ENCODE measurements around the gene LTB4R.

DNA sequence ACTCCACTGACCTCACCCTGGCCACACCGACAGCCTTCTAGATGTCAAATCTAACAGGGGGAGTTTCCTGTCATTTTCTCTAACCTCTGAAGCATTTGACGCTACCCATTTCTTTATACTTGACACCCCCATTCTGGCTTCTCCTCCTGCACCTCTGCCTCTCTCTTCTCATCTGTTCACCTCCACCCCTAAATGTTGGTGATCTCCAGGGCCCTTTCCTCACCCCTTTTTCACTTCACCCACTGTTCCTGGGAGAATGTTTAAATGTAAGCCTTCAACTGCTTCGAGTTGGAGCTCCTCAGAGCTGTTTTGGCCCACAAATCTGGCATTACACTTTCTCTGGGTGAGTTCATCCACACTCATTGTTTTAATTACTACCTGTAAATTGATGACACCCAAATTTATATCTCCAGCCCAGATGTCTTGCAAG, 39.5 kb upstream of the LTB4R start:
- TF ChIP-seq POLR2A (IDR thresholded peaks at IDR 0.05) (no peak), POLR2AphosphoS5 (IDR thresholded peaks at IDR 0.05) (no peak)
- TF ChIP-seq, protein P1, sequence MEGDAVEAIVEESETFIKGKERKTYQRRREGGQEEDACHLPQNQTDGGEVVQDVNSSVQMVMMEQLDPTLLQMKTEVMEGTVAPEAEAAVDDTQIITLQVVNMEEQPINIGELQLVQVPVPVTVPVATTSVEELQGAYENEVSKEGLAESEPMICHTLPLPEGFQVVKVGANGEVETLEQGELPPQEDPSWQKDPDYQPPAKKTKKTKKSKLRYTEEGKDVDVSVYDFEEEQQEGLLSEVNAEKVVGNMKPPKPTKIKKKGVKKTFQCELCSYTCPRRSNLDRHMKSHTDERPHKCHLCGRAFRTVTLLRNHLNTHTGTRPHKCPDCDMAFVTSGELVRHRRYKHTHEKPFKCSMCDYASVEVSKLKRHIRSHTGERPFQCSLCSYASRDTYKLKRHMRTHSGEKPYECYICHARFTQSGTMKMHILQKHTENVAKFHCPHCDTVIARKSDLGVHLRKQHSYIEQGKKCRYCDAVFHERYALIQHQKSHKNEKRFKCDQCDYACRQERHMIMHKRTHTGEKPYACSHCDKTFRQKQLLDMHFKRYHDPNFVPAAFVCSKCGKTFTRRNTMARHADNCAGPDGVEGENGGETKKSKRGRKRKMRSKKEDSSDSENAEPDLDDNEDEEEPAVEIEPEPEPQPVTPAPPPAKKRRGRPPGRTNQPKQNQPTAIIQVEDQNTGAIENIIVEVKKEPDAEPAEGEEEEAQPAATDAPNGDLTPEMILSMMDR (IDR thresholded peaks at IDR 0.05 in 8 of 11, conservative IDR thresholded peaks at IDR 0.05 in 3 of 11) = no peak

Measured in spleen (tissue), 7 donors.